DND-41 (cell line): Measurements from ENCODE around the gene DYNLT2.

Source experiments
- ATAC-seq: fragments of 200-7000 bp; cut with Tn5 transposase; 3 replicates; pipeline ENCODE4 v1.9.1; 2021; ENCODE audit warnings: low read depth; ENCODE audit not compliant: insufficient read depth
- DNase-seq: peaks from one replicate; pipeline ENCODE4 v3.0.0-alpha.2; 2020
- H2AFZ ChIP-seq: 2 replicates; pipeline ENCODE4 v1.6.0; 2012; ENCODE audit warnings: low read depth, low read length
- H3K27ac ChIP-seq: 2 replicates; pipeline ENCODE4 v1.5.1; 2012; ENCODE audit warnings: low read length, inconsistent platforms
- H3K27me3 ChIP-seq: fragments of 200-600 bp; sonication (generic); 2 replicates; pipeline ENCODE4 v1.6.0; 2012; ENCODE audit warnings: low read length, mild to moderate bottlenecking, inconsistent platforms; ENCODE audit not compliant: insufficient read depth, poor library complexity
- H3K36me3 ChIP-seq: 2 replicates; pipeline ENCODE4 v1.5.1; 2012; ENCODE audit warnings: low read length, inconsistent platforms; ENCODE audit not compliant: insufficient read depth
- H3K4me1 ChIP-seq: 2 replicates; pipeline ENCODE4 v1.5.1; 2012; ENCODE audit warnings: mild to moderate bottlenecking, low read length; ENCODE audit not compliant: insufficient read depth
- H3K4me2 ChIP-seq: 2 replicates; pipeline ENCODE4 v1.6.0; 2012; ENCODE audit warnings: mild to moderate bottlenecking, moderate library complexity, low read length, inconsistent platforms; ENCODE audit not compliant: insufficient read depth
- H3K4me3 ChIP-seq, 2 experiments: fragments of 200-600 bp in 1 of 2; shearing (Covaris generic) in 1 of 2; 2 replicates each; pipeline ENCODE4 v1.5.1; 2012 to 2016; ENCODE audit warnings: inconsistent platforms in 2 of 2, low read length in 2 of 2, mild to moderate bottlenecking in 2 of 2, low read depth in 1 of 2, moderate library complexity in 1 of 2
- H3K79me2 ChIP-seq: 2 replicates; pipeline ENCODE4 v1.6.0; 2012; ENCODE audit warnings: low read length, inconsistent platforms; ENCODE audit not compliant: insufficient read depth
- H3K9ac ChIP-seq: 2 replicates; pipeline ENCODE4 v1.6.0; 2012; ENCODE audit warnings: low read depth, mild to moderate bottlenecking, inconsistent platforms, low read length, moderate library complexity
- H3K9me3 ChIP-seq: 2 replicates; pipeline ENCODE4 v1.5.1; 2012; ENCODE audit warnings: low read length, moderate library complexity, mild to moderate bottlenecking, inconsistent platforms; ENCODE audit not compliant: insufficient read depth, severe bottlenecking
- H4K20me1 ChIP-seq: 2 replicates; pipeline ENCODE4 v1.6.0; 2012; ENCODE audit warnings: low read length; ENCODE audit not compliant: insufficient read depth
- EZH2 ChIP-seq: IDR thresholded peaks from 3 replicates; pipeline ENCODE4 v1.6.1; 2012; ENCODE audit warnings: borderline replicate concordance, low read depth, mild to moderate bottlenecking, moderate library complexity, low read length, inconsistent platforms; ENCODE audit not compliant: severe bottlenecking
- TF ChIP-seq, protein P1 (sequence below): IDR thresholded peaks from 2 replicates; pipeline ENCODE4 v1.5.1; 2012; ENCODE audit warnings: borderline replicate concordance, low read length, moderate library complexity, mild to moderate bottlenecking; ENCODE audit not compliant: poor library complexity, severe bottlenecking; ENCODE audit errors: extremely low read depth

DYNLT2 gene

DNA sequence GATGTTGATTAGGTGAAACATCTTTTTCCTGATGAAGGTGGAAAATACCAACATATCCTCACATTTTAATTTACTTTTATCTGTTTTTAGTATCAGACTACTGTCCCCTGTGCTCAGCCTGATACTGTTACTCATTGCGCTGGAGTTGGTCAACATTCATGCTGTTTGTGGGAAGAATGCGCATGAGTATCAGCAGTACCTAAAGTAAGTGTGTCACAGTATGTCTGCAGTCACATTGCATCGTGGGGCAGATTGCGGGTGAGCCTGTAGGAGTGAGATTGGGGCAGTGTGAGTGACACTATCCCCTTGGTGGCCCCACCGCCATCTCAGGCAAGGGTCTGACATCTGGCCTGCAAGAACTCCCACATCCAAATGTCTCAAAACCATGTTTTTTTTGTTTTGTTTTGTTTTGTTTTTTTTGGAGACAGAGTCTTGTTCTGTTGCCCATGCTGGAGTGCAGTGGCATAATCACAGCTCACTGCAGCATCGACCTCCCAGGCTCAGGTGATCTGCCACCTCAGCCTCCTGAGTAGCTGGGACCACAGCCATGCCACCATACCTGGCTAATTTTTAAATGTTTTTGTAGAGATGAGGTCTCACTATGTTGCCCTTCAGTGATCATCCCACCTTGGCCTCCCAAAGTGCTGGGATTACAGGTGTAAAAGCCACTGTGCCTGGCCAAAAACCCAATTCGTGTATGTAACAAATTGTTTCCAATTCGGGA, 27.9 kb upstream of the DYNLT2 start:
- H3K4me3 ChIP-seq: no peak overlapping the region
- H3K27me3 ChIP-seq: no peaks in the 10 kb centered on the region
- peaks cover 55% of the 10 kb centered on the region for H3K36me3 ChIP-seq
- no peak overlapping the region for H3K9ac ChIP-seq
- no peaks in the 10 kb centered on the region for H3K9me3 ChIP-seq
- H3K4me2 ChIP-seq: no peak overlapping the region
- no peak overlapping the region for H2AFZ ChIP-seq
- no peaks in the 10 kb centered on the region for H3K4me1 ChIP-seq
- ATAC-seq (no peak), DNase-seq (no peak)
- H3K79me2 ChIP-seq: no peaks in the 10 kb centered on the region
- no peak overlapping the region for H3K27ac ChIP-seq
- H4K20me1 ChIP-seq: no peaks in the 10 kb centered on the region
- TF ChIP-seq EZH2: no peak
- TF ChIP-seq, protein P1, sequence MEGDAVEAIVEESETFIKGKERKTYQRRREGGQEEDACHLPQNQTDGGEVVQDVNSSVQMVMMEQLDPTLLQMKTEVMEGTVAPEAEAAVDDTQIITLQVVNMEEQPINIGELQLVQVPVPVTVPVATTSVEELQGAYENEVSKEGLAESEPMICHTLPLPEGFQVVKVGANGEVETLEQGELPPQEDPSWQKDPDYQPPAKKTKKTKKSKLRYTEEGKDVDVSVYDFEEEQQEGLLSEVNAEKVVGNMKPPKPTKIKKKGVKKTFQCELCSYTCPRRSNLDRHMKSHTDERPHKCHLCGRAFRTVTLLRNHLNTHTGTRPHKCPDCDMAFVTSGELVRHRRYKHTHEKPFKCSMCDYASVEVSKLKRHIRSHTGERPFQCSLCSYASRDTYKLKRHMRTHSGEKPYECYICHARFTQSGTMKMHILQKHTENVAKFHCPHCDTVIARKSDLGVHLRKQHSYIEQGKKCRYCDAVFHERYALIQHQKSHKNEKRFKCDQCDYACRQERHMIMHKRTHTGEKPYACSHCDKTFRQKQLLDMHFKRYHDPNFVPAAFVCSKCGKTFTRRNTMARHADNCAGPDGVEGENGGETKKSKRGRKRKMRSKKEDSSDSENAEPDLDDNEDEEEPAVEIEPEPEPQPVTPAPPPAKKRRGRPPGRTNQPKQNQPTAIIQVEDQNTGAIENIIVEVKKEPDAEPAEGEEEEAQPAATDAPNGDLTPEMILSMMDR: no peak

DNA sequence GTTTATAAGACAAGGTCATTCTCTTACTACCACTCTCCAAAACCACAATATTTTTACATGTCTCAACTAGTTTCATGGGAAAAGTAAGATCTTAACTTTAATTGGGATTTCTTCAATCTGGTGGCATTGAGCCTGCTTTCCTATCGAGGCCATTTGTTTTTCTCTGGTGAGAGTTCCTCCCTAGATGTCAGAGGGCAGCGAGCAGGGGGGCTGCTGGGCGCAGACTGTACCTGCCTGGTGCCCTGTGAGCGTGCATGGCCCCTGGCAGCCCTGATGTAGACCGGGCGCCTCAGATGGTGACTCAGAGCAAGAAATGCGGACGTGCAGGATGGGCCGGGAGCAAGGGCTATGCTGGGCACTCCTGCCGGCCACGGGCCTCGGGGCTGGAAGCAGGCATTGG, 27.3 kb upstream of the DYNLT2 start:
- Histone ChIP-seq H4K20me1 (no peaks in the 10 kb centered on the region), H3K9ac (no peak overlapping the region)
- ATAC-seq: no peak

DNA sequence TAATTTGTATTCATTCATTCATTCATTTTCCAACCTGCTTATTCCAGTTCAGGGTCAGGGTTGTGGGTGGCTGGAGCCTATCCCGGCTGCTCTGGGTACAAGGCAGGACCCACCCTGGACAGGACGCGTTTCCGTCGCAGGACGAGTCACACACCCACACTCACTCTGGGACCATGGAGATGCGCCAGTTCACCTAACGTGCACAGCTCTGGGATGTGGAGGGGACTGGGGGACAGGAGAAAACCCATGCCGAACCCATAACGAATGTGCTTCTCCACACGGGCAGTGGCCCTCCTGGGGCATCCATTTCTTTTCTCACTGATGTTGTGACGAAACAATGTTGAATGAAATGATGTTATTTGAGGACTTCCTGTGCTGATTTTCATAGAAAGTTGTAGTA, 26.5 kb upstream of the DYNLT2 start:
- no peak for DNase-seq
- no peak for TF ChIP-seq EZH2
- TF ChIP-seq, protein P1: no peak
- Histone ChIP-seq H3K9ac (no peak overlapping the region), H3K4me2 (no peak overlapping the region), H3K9me3 (no peaks in the 10 kb centered on the region), H3K4me1 (no peaks in the 10 kb centered on the region), H3K4me3 (no peak overlapping the region), H3K36me3 (peaks cover 59% of the 10 kb centered on the region), H4K20me1 (no peaks in the 10 kb centered on the region), H3K27ac (no peak overlapping the region), H3K79me2 (no peaks in the 10 kb centered on the region), H3K27me3 (no peaks in the 10 kb centered on the region), H2AFZ (no peak overlapping the region)
- ATAC-seq: no peak

More for the DNA sequence above, 27.3 kb upstream of the DYNLT2 start:
- no peak overlapping the region for H3K27ac ChIP-seq
- H3K4me3 ChIP-seq: no peak overlapping the region
- no peak overlapping the region for H2AFZ ChIP-seq
- no peaks in the 10 kb centered on the region for H3K4me1 ChIP-seq
- DNase-seq: no peak
- H3K27me3 ChIP-seq: no peaks in the 10 kb centered on the region
- H3K4me2 ChIP-seq: no peak overlapping the region
- no peaks in the 10 kb centered on the region for H3K9me3 ChIP-seq
- H3K36me3 ChIP-seq: peaks cover 55% of the 10 kb centered on the region
- no peak for TF ChIP-seq EZH2
- TF ChIP-seq, protein P1: no peak
- no peaks in the 10 kb centered on the region for H3K79me2 ChIP-seq
